ENCODE measurements around the gene DENND1A.

Gene DENND1A

DNA sequence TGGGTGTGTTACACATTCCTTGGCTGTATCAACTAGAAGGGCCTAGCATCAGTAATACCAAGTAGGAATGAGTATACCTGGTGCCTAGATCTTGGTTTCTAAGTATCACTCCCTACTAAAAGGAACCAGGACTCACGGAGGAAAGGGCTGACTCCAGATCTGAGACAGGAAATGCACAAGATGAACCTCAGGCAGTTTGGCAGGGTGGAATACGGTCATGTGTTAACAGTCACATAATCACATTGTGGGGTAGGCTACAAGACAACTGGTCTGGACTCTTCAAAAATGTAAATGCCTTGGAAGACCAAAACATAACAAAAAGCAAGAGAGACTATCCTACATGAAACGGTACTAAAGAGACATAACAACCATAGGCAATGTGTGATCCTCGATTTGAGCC, 415.2 kb downstream of the DENND1A start:
- Histone ChIP-seq H3K4me3 (ENCODE audit: low read length in 2 of 2) (no peak overlapping the region), H3K9me3 (ENCODE audit: control insufficient read depth in 2 of 2, low read length in 2 of 2) (no peaks in the 10 kb centered on the region), H3K9ac (ENCODE audit: low read length in 2 of 2) (no peak overlapping the region), H3K36me3 (ENCODE audit: control insufficient read depth in 2 of 2, insufficient read depth in 2 of 2, low read length in 2 of 2) (peaks cover 0 to 4% of the 10 kb centered on the region in 2 donors), H3K27me3 (ENCODE audit: control insufficient read depth in 1 of 2, insufficient read depth in 2 of 2, low read length in 2 of 2) (no peaks in the 10 kb centered on the region), H3K4me1 (ENCODE audit: control insufficient read depth, insufficient read depth, low read length) (no peaks in the 10 kb centered on the region), H3K27ac (ENCODE audit: low read length) (no peak overlapping the region)

DNA sequence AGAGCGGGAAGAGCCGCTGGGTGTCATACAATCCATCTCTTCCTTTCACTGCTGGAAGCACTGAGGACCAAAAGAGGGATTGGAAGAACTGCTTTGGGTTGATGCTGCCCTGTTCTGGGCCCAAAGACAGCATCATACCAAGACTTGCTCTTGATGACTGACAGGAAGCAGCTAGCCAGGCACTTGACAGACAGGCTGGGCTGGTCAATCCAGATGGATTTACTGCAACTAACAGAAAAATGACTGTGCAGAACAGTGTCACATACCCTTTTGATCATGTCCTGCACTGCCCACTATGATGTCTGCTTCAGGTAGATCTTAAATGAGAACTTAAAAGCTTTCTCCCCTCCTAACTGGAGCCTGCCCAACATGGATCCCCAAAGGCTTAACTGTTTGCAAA, 416.4 kb downstream of the DENND1A start:
- Histone ChIP-seq H3K4me1 (ENCODE audit: control insufficient read depth, insufficient read depth, low read length) (no peaks in the 10 kb centered on the region), H3K9me3 (ENCODE audit: control insufficient read depth in 2 of 2, low read length in 2 of 2) (no peaks in the 10 kb centered on the region), H3K27me3 (ENCODE audit: control insufficient read depth in 1 of 2, insufficient read depth in 2 of 2, low read length in 2 of 2) (no peaks in the 10 kb centered on the region), H3K27ac (ENCODE audit: low read length) (no peak overlapping the region), H3K9ac (ENCODE audit: low read length in 2 of 2) (no peak overlapping the region), H3K36me3 (ENCODE audit: control insufficient read depth in 2 of 2, insufficient read depth in 2 of 2, low read length in 2 of 2) (peaks cover 0 to 4% of the 10 kb centered on the region in 2 donors), H3K4me3 (ENCODE audit: low read length in 2 of 2) (no peak overlapping the region)

DNA sequence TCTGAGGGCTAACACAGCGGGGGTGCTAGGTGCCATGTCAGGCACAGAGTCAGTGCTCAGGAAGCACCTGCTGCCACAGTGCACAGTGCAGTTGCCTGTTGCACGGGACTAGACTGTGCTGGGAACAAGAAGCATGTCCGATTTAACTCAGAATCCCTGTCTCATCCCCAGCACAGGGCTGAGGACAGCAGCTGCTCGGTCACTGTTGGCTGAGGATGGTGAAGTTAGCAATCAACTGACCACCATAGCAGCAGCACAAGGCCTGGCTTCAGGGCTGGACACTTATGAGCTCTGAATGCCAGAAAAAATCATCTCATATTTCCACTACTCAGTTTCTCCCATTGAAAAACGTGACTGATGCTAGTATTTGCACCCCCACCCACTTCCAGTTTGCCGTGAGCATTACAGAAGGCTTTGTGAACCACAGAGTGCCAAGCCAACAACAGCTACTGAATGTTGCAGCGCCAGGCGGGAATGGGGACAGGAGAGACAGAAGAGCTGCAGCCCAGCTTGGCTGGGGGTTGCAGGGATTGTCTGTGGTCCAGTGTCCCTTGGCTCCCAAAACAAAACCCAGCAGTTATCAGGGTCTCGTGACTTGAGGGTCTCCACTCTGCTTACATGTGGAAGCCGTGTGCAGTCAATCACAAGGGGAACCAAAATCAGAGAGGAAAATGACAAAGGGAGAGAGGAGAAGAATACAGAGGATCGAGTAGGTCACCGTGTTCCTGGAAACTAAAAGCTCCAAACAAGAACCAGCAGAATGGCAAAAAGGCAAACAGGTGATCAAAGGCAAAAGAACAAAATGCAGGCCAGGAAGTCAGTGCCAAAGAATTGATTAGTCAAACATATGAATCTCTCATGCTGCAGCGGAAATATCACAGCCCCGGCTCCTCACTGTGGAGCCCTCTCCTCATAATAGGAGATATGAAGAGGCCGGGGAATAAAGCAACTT, 418.3 kb downstream of the DENND1A start:
- no peak overlapping the region for H3K4me3 ChIP-seq (ENCODE audit: low read length in 2 of 2)
- no peaks in the 10 kb centered on the region for H3K4me1 ChIP-seq (ENCODE audit: control insufficient read depth, insufficient read depth, low read length)
- no peak overlapping the region for H3K9ac ChIP-seq (ENCODE audit: low read length in 2 of 2)
- H3K36me3 ChIP-seq (ENCODE audit: control insufficient read depth in 2 of 2, insufficient read depth in 2 of 2, low read length in 2 of 2): peaks cover 0 to 4% of the 10 kb centered on the region in 2 donors
- H3K9me3 ChIP-seq (ENCODE audit: control insufficient read depth in 2 of 2, low read length in 2 of 2): no peaks in the 10 kb centered on the region
- H3K27me3 ChIP-seq (ENCODE audit: control insufficient read depth in 1 of 2, insufficient read depth in 2 of 2, low read length in 2 of 2): no peaks in the 10 kb centered on the region
- no peak overlapping the region for H3K27ac ChIP-seq (ENCODE audit: low read length)

DNA sequence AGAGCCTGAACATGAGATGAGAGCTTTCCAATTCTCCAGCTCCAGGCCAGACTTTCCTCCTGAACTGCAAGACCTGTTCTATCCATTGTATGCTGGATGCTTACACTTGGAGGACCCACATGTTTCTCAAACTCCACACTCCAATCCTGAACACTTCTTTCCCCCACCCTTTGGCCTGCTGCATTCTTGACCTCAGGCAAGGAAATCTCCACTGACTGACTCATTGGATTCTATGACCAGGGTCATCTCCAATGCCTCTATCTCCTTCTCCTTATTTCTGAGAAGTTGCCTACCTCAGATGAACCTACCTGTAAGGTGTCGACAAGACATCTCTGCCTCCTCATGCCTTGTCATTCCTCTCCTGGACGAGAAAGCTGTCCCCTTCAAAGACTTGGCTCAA, 420.3 kb downstream of the DENND1A start:
- Histone ChIP-seq H3K36me3 (ENCODE audit: control insufficient read depth in 2 of 2, insufficient read depth in 2 of 2, low read length in 2 of 2) (peaks cover 0 to 4% of the 10 kb centered on the region in 2 donors), H3K4me3 (ENCODE audit: low read length in 2 of 2) (no peak overlapping the region), H3K9ac (ENCODE audit: low read length in 2 of 2) (no peak overlapping the region), H3K4me1 (ENCODE audit: control insufficient read depth, insufficient read depth, low read length) (no peaks in the 10 kb centered on the region), H3K27me3 (ENCODE audit: control insufficient read depth in 1 of 2, insufficient read depth in 2 of 2, low read length in 2 of 2) (no peaks in the 10 kb centered on the region), H3K9me3 (ENCODE audit: control insufficient read depth in 2 of 2, low read length in 2 of 2) (no peaks in the 10 kb centered on the region), H3K27ac (ENCODE audit: low read length) (no peak overlapping the region)

DNA sequence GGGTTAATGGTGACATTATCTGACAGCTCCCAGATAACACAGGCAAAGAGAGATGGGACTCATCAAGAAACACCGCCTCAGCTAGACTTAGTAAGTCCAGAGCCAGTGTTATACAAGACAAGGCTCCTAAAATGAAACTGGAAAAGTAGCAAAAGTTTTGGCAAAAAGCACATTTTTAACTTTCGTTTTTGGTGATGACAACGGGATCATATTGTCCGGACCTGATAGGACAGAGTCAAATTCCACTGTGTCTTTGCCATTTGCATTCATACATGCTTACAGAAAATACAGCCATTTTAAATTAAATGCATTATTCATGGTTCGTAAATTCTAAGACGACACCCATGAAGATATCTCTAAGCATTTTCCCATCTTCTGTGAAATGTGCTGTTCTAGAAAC, 421.9 kb downstream of the DENND1A start:
- Histone ChIP-seq H3K27me3 (ENCODE audit: control insufficient read depth in 1 of 2, insufficient read depth in 2 of 2, low read length in 2 of 2) (no peaks in the 10 kb centered on the region), H3K27ac (ENCODE audit: low read length) (no peak overlapping the region), H3K9me3 (ENCODE audit: control insufficient read depth in 2 of 2, low read length in 2 of 2) (no peaks in the 10 kb centered on the region), H3K9ac (ENCODE audit: low read length in 2 of 2) (no peak overlapping the region), H3K4me1 (ENCODE audit: control insufficient read depth, insufficient read depth, low read length) (no peaks in the 10 kb centered on the region), H3K36me3 (ENCODE audit: control insufficient read depth in 2 of 2, insufficient read depth in 2 of 2, low read length in 2 of 2) (peaks cover 0 to 4% of the 10 kb centered on the region in 2 donors), H3K4me3 (ENCODE audit: low read length in 2 of 2) (peak overlapping the region in 1 of 2 donors; percentile 36)

DNA sequence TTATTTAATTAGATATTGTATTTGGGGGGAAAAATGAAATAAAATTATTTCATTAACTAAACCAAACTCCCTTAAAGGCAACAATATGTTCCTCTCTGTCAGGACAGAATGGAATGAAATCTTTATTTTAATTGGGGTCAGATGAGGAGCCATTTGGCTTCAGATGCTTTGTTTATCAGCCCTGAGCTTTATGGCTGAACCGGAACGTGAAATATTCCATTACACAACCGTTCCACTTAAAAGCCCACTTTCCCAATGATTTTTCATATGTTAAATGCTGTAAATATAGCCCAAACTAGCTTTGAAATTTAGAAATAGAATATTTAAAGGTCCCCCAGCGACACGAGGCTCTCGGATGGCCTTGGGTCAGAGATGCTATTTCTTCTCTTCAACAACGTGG, 424.4 kb downstream of the DENND1A start:
- Histone ChIP-seq H3K4me3 (ENCODE audit: low read length in 2 of 2) (no peak overlapping the region), H3K27ac (ENCODE audit: low read length) (no peak overlapping the region), H3K9me3 (ENCODE audit: control insufficient read depth in 2 of 2, low read length in 2 of 2) (no peaks in the 10 kb centered on the region), H3K36me3 (ENCODE audit: control insufficient read depth in 2 of 2, insufficient read depth in 2 of 2, low read length in 2 of 2) (peaks cover 0 to 4% of the 10 kb centered on the region in 2 donors), H3K27me3 (ENCODE audit: control insufficient read depth in 1 of 2, insufficient read depth in 2 of 2, low read length in 2 of 2) (no peaks in the 10 kb centered on the region), H3K9ac (ENCODE audit: low read length in 2 of 2) (no peak overlapping the region), H3K4me1 (ENCODE audit: control insufficient read depth, insufficient read depth, low read length) (no peaks in the 10 kb centered on the region)

DNA sequence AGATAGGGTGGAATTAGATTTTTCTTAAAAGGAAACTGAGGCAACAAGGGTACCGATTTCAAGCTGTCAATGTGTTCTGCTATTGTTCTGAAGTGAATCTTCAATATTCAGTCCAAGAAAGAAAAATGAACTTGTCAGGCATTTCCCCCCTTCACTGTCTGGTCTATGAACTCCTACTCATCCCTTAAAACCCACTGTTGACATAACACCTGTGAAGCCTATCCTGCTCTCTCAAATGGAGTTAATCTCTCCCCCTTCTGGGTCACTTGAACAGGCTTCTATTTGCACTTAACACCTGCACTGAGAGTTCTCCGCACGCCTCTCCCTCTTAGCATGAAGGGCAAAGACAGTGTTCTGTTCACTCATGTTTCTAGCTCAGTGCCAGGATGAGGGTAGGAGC, 429.6 kb downstream of the DENND1A start:
- no peaks in the 10 kb centered on the region for H3K36me3 ChIP-seq (ENCODE audit: control insufficient read depth in 2 of 2, insufficient read depth in 2 of 2, low read length in 2 of 2)
- H3K4me1 ChIP-seq (ENCODE audit: control insufficient read depth, insufficient read depth, low read length): no peaks in the 10 kb centered on the region
- H3K9ac ChIP-seq (ENCODE audit: low read length in 2 of 2): no peak overlapping the region
- no peaks in the 10 kb centered on the region for H3K9me3 ChIP-seq (ENCODE audit: control insufficient read depth in 2 of 2, low read length in 2 of 2)
- H3K27me3 ChIP-seq (ENCODE audit: control insufficient read depth in 1 of 2, insufficient read depth in 2 of 2, low read length in 2 of 2): no peaks in the 10 kb centered on the region
- H3K27ac ChIP-seq (ENCODE audit: low read length): no peak overlapping the region
- H3K4me3 ChIP-seq (ENCODE audit: low read length in 2 of 2): no peak overlapping the region

DNA sequence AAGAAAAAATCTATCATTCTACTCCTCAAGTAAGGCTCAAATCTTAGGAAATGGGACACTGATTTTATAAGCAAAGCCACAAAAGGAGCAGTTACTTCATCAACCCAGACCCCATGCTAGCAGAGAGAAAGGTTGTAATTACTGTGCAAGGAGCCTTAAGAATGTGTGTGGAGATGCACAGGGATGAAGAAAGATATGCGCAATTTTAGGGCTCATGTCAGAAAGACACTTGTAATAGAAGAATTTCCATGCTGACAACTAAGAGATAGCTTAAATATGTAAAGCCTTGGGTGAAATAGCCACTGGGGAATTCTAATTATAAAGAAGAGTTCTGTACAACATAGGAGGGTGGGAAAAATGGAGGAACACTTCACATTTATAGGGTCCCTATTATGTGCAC, 432.1 kb downstream of the DENND1A start:
- no peak overlapping the region for H3K4me3 ChIP-seq (ENCODE audit: low read length in 2 of 2)
- no peaks in the 10 kb centered on the region for H3K4me1 ChIP-seq (ENCODE audit: control insufficient read depth, insufficient read depth, low read length)
- no peak overlapping the region for H3K9ac ChIP-seq (ENCODE audit: low read length in 2 of 2)
- H3K36me3 ChIP-seq (ENCODE audit: control insufficient read depth in 2 of 2, insufficient read depth in 2 of 2, low read length in 2 of 2): no peaks in the 10 kb centered on the region
- no peaks in the 10 kb centered on the region for H3K27me3 ChIP-seq (ENCODE audit: control insufficient read depth in 1 of 2, insufficient read depth in 2 of 2, low read length in 2 of 2)
- H3K27ac ChIP-seq (ENCODE audit: low read length): no peak overlapping the region
- H3K9me3 ChIP-seq (ENCODE audit: control insufficient read depth in 2 of 2, low read length in 2 of 2): no peaks in the 10 kb centered on the region

DNA sequence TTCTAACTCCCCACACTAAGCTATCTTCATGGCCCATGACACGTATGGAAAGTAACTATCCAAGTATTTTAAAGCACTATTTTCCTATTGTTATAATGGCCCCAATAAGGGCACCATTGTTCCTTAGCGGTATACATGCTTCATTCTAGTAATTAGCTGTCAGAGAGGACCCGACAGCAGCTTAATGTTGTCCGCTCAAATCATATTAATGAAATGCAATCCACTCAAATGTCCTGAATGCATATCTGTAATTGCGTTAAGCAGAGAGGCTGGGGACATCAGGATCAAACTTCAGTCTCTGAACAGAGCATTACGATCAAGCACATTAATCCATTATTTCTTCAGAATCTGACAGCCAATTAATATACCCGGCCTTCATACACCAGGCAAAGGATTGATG, 434.2 kb downstream of the DENND1A start:
- no peak overlapping the region for H3K9ac ChIP-seq (ENCODE audit: low read length in 2 of 2)
- H3K27me3 ChIP-seq (ENCODE audit: control insufficient read depth in 1 of 2, insufficient read depth in 2 of 2, low read length in 2 of 2): no peaks in the 10 kb centered on the region
- no peak overlapping the region for H3K27ac ChIP-seq (ENCODE audit: low read length)
- H3K4me1 ChIP-seq (ENCODE audit: control insufficient read depth, insufficient read depth, low read length): no peaks in the 10 kb centered on the region
- H3K36me3 ChIP-seq (ENCODE audit: control insufficient read depth in 2 of 2, insufficient read depth in 2 of 2, low read length in 2 of 2): peaks cover 0 to 2% of the 10 kb centered on the region in 2 donors
- no peaks in the 10 kb centered on the region for H3K9me3 ChIP-seq (ENCODE audit: control insufficient read depth in 2 of 2, low read length in 2 of 2)
- no peak overlapping the region for H3K4me3 ChIP-seq (ENCODE audit: low read length in 2 of 2)

DNA sequence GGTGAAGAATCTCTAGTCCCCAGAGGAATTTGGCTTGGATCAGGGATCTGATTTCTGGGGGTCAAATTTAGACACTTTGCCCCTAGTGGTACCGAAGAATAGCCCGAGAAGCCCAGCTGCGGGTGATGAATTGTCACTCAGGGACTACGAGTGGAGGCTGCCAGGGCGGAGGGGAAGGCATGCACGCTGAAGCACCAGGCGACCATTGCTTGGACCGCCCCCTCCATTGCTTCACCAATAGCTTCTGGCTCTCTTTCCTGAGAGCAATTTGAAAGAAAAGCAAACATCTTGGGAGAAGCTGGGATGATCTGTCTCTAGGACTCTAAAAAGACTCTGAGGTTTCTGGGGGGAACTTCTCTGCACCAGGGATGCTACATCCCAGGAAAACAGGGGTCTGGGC, 436.3 kb downstream of the DENND1A start:
- Histone ChIP-seq H3K36me3 (ENCODE audit: control insufficient read depth in 2 of 2, insufficient read depth in 2 of 2, low read length in 2 of 2) (peaks cover 0 to 2% of the 10 kb centered on the region in 2 donors), H3K4me1 (ENCODE audit: control insufficient read depth, insufficient read depth, low read length) (no peaks in the 10 kb centered on the region), H3K9me3 (ENCODE audit: control insufficient read depth in 2 of 2, low read length in 2 of 2) (no peaks in the 10 kb centered on the region), H3K9ac (ENCODE audit: low read length in 2 of 2) (no peak overlapping the region), H3K27me3 (ENCODE audit: control insufficient read depth in 1 of 2, insufficient read depth in 2 of 2, low read length in 2 of 2) (no peaks in the 10 kb centered on the region), H3K27ac (ENCODE audit: low read length) (no peak overlapping the region), H3K4me3 (ENCODE audit: low read length in 2 of 2) (no peak overlapping the region)

DNA sequence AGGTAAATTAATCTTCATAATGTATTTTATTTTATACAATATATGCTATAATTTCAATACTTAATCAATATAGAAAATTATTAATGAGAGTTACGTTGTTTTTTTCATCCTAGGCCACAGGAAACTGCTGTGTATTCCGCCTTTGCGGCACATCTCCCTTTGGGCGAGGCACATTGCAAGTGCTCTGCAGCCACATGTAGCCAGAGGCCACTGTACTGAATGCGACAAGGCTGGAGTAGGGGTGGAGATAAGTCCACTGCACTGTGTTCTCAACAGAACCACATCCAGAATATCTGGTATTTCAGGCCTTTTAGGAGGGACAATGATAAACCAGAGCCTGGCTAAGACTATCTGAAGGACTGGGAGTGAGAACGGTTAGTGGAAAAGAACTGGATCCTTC, 439.2 kb downstream of the DENND1A start:
- H3K9me3 ChIP-seq (ENCODE audit: control insufficient read depth in 2 of 2, low read length in 2 of 2): no peaks in the 10 kb centered on the region
- H3K4me3 ChIP-seq (ENCODE audit: low read length in 2 of 2): no peak overlapping the region
- no peak overlapping the region for H3K9ac ChIP-seq (ENCODE audit: low read length in 2 of 2)
- no peak overlapping the region for H3K27ac ChIP-seq (ENCODE audit: low read length)
- H3K36me3 ChIP-seq (ENCODE audit: control insufficient read depth in 2 of 2, insufficient read depth in 2 of 2, low read length in 2 of 2): peaks cover 0 to 3% of the 10 kb centered on the region in 2 donors
- H3K4me1 ChIP-seq (ENCODE audit: control insufficient read depth, insufficient read depth, low read length): no peaks in the 10 kb centered on the region
- H3K27me3 ChIP-seq (ENCODE audit: control insufficient read depth in 1 of 2, insufficient read depth in 2 of 2, low read length in 2 of 2): no peaks in the 10 kb centered on the region
